ENCODE data around the gene SRSF10.
"Not testable (repeated sequence)": the region's sequence is repeated elsewhere in the genome, so short reads cannot be mapped to it uniquely, and the experiment has no call there.

The SRSF10 gene

DNA sequence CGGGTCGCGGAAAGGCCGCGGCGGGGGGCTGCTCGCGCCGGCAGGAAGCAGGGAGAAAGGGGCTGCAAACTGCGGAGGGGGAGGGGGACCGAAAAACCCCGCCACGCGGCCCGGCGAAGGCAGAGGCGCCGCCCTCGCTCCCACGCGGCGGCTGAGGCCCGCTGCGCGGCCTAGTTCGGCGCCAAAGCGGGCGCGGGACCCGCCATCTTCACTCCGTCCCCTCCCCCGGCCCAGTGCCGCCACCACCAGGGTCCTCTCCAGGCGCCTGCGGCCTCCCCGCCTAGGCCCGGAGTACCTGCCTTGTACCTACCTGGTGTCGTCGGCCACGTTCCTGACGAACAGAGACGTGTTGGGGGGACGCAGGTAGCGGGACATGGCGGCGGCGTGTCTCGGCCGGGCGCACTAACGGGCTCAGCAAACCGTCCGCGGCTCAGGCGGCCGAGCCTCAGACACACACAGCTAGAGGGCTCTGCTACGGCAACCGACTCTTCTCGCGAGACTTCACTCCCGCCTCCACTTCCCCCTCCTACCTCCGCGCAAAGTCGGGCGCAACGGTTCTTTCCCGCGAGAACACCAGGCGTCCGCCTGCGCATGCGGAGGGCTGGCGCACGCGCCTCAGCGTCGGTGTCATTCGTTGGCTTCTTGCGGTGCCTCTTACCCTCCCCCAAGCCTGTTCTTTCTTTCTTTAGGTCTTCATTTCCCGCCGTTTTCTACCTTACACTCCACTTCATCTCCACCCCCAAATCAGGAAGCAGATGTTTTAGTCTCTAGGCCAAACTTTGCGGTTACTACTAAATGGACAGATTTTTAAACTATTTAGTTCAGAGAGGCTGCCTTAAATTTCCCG is at the start of gene SRSF10:
SRSF10 (minus strand) TSS at position 447 of the 847 bp plus-strand sequence; CDS start at position 375, 72 bp downstream.
- peak; percentile 98 for DNase-seq (ENCODE audit: low spot score)

GRCh38 chr1:24027838-24028468 is 47.8 kb upstream of the SRSF10 start:
- DNase-seq (ENCODE audit: low spot score) = peak; percentile 51

- peak; percentile 32 for DNase-seq (ENCODE audit: low spot score)
Measured at GRCh38 chr1:24022581-24023361, 42.6 kb upstream of the SRSF10 start.

- DNase-seq (ENCODE audit: low spot score) = no peak
Measured at GRCh38 chr1:24021403-24022266, 41.5 kb upstream of the SRSF10 start.

GRCh38 chr1:24020470-24020869 is 40.3 kb upstream of the SRSF10 start:
- no peak for DNase-seq (ENCODE audit: low spot score)

DNA sequence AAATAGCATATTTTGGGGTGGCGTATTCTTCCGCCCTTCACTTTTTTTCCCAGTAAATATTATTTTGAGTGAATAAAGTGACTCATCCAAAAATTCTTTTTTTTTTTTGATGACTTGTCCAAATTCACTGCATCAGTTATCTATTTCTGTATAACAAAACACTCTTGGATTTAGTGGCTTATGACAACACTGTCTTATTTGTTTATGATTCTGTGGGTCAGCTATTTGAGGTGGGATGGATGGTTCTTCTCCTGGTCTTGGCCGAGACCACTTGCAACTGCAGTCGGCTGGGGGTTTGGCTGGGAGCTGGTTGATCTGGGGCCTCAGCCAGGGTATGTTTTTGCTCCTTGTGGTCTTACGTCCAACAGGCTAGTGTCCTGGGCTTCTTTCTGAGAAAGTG is 39.9 kb upstream of the SRSF10 start:
- DNase-seq (ENCODE audit: low spot score) = no peak

GRCh38 chr1:24018611-24019580 is 38.8 kb upstream of the SRSF10 start:
- DNase-seq (ENCODE audit: low spot score) = peak; percentile 53

GRCh38 chr1:24015221-24016210 is 35.4 kb upstream of the SRSF10 start:
- DNase-seq (ENCODE audit: low spot score) = no peak

DNA sequence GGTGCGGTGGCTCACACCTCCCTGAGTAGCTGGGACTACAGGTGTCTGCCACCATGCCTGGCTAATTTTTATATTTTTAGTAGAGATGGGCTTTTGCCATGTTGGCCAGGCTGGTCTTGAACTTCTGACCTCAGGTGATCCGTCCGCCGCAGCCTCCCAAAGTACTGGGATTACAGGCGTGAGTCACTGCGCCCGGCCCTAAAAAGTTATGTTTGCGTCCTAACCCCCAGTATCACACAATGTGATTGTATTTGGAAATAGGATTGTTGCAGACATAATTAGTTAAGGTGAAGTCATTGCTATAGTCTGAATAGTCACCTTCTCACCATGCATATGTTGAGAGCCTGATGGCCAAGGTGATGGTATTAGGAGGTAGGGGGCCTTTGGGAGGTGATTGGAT is 32.8 kb upstream of the SRSF10 start:
- DNase-seq (ENCODE audit: low spot score) = not testable (repeated sequence)

DNA sequence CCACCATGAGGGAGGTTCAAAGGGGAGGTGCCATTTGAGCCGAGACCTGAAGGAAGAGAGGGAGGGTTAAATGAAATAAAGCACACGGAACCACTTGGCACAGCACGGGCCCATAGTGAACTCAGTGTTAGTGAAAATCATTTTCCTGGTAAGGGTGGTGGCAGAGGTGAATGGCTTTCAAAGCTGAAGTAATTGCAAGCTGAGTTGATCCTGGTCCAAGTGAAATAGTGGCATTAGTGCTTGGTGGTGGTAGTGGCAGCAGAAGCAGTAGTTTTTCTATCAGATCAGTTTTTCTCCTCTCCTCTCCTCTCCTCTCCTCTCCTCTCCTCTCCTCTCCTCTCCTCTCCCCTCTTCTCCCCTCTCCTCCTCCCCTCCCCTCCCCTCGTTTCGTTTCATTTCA is 30.5 kb upstream of the SRSF10 start:
- DNase-seq (ENCODE audit: low spot score) = no peak

DNA sequence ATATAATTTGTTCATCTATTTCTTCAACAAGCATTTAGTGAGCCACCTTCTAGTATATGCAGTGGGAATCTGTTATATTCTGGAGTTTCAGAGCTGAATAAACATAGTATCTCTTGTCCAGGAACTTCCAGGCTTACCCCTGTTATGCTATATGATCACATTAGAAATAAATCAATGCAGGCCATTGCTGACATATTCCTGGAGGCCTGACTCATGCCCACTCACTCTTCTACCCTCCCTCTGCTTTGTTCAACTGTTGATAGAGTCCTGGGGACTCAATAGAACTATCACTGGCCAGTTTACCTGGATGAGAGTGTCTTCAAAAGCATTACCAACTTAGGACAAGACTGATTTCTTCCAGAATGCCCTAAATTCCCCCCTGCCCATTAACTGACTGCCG is 29.3 kb upstream of the SRSF10 start:
- peak; percentile 12 for DNase-seq (ENCODE audit: low spot score)

DNA sequence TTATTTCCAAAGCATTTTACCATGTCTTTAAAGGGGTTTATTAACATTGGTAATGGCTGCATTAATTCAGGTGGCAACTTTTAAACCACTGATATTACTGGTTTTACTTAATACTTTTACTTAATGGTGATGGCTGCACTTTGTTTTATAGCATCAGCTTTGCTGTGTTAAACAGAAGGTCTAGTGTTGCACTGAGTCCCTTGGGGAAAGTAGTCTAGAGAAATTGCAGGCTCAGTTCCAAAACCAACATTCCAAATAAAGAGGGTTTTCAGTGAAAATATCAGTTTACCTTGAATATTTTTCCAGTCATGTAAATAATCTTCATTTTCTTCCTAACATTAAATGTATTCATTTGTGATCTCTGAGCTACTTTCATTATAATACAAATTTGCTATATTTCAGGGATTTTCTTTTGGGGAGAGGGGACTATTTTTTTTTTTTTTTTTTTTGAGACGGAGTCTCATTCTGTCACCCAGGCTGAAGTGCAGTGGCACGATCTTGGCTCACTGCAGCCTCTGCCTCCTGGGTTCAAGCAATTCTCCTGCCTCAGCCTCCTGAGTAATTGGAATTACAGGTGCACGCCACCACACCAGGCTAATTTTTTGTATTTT is 28.6 kb upstream of the SRSF10 start:
- not testable (repeated sequence) for DNase-seq (ENCODE audit: low spot score)

- DNase-seq (ENCODE audit: low spot score) = no peak
Measured at GRCh38 chr1:24007079-24007478, 27.0 kb upstream of the SRSF10 start.

- DNase-seq (ENCODE audit: low spot score) = no peak
Measured at GRCh38 chr1:24005163-24005562, 25.0 kb upstream of the SRSF10 start.

- no peak for DNase-seq (ENCODE audit: low spot score)
Measured at GRCh38 chr1:24004132-24004531, 24.0 kb upstream of the SRSF10 start.

- no peak for DNase-seq (ENCODE audit: low spot score)
Measured at GRCh38 chr1:24003331-24003972, 23.3 kb upstream of the SRSF10 start.

DNA sequence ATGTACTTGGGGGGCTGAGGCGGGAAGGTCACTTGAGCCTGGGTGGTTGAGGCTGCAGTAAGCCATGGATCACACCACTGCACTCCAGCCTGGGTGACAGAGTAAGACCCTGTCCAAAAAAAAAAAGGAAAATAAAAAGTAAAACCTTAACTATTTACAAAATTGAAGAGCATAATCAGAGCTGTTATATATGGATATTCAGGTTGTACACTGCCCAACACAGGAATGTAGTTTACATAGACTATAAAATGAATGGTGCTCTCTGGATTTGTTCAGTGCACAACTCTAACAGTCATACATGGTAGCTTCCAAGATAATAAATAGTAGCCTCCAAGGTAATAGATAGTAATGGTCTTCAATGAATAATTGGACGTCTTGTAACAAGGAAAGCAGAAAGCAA is 22.6 kb upstream of the SRSF10 start:
- no peak for DNase-seq (ENCODE audit: low spot score)

GRCh38 chr1:23999156-23999671 is 19.1 kb upstream of the SRSF10 start:
- DNase-seq (ENCODE audit: low spot score) = no peak
